ENCODE results near the gene CSTPP1. TPM values are rescaled to one million over a fixed set of nuclear protein-coding genes. Genes with fewer than 3 reads are reported as not detected.

Gene CSTPP1
- total RNA-seq, 4 donors from 2014 or later = 4.3 to 8.1 (median 6.4) TPM

DNA sequence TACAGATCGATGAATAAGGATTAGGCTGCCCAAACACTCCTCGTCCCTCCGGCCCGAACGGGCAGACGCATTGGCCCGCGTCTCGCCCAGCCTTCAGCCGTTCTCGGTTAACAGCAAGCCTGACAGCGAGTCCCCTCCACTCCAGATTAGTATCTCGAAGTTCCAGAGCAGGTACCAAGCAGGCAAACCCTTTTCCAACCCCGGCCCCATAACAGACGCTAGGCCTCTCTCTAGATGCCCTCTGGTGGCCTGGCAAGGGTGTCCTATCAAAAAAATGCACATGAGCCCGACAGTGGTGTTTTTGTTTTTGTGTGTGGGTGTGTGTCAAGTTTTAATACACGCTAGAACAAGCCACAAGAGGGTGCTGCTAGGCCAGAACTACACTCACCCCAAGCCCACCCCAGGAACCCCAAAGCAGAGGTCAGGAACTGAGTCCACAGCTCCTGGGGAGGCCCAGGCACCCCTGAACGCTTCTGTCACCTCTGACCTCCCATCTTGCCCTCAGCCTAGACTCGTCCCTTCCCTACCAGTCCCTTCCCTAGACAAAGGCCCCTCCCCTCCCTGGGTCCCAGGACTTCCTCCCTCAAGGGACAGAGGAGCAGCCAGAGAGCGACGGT is 240.8 kb downstream of the CSTPP1 start:
- Histone ChIP-seq H3K4me3 (peak overlapping the region; percentile 63 to 90 (median 78)), H3K4me1 (peaks cover 72 to 77% of the 10 kb centered on the region in 2 donors), H3K36me3 (peaks cover 0 to 42% of the 10 kb centered on the region in 2 donors), H3K9me3 (no peaks in the 10 kb centered on the region), H3K27me3 (no peaks in the 10 kb centered on the region), H3K27ac (peak overlapping the region; percentile 97 to 99 (median 98))
- intact Hi-C loops (cut with DNase I; ENCODE audit: low total_unique reads) = loop anchor here (1.0 to 10.0 kb wide), 6 partner anchors 37 to 473 kb away; partner anchors contain the start of genes ACP2, ARHGAP1, DDB2 and SLC39A13
- TF ChIP-seq, protein P1, sequence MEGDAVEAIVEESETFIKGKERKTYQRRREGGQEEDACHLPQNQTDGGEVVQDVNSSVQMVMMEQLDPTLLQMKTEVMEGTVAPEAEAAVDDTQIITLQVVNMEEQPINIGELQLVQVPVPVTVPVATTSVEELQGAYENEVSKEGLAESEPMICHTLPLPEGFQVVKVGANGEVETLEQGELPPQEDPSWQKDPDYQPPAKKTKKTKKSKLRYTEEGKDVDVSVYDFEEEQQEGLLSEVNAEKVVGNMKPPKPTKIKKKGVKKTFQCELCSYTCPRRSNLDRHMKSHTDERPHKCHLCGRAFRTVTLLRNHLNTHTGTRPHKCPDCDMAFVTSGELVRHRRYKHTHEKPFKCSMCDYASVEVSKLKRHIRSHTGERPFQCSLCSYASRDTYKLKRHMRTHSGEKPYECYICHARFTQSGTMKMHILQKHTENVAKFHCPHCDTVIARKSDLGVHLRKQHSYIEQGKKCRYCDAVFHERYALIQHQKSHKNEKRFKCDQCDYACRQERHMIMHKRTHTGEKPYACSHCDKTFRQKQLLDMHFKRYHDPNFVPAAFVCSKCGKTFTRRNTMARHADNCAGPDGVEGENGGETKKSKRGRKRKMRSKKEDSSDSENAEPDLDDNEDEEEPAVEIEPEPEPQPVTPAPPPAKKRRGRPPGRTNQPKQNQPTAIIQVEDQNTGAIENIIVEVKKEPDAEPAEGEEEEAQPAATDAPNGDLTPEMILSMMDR (IDR thresholded peaks at IDR 0.05 in 4 of 5, conservative IDR thresholded peaks at IDR 0.05 in 1 of 5) = peak; percentile 47 to 73 (median 72)
- no peak for TF ChIP-seq POLR2A (IDR thresholded peaks at IDR 0.05)
- in situ Hi-C loops (cut with MboI; ENCODE audit: low sequenced_read_pairs in 4 of 4) = no loop called here
- DNase-seq (peak; percentile 62 to 83), ATAC-seq (peak; percentile 70 to 75)

DNA sequence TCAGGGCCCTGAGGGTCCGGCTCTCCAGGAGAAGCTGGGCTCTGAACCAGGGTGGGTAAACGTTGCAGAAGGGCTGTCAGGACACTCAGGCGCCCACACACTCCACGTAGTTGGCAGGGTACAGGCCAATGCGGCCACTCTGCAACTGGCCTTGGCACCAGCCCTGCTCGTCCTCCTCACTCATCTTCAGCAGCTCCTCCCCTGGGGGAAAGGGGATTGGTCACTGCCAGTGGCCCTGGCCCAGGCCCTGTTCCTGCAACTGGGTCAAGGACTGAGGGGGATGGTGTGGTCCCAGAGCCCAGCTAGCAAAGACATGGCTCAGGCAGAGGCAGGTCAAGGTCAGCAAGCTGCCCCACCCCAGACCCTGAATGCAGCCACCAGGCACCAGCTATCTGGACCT is 241.3 kb downstream of the CSTPP1 start:
- Histone ChIP-seq H3K4me3 (peak overlapping the region in 3 of 4 donors; percentile 63 to 90 (median 88)), H3K27ac (peak overlapping the region; percentile 97 to 99 (median 98)), H3K4me1 (peaks cover 72 to 76% of the 10 kb centered on the region in 2 donors), H3K36me3 (peaks cover 0 to 37% of the 10 kb centered on the region in 2 donors), H3K27me3 (no peaks in the 10 kb centered on the region), H3K9me3 (no peaks in the 10 kb centered on the region)
- peak in 1 of 2 donors; percentile 74 for DNase-seq
- in situ Hi-C loops (cut with MboI; ENCODE audit: low sequenced_read_pairs in 4 of 4) (no loop called here), intact Hi-C loops (cut with DNase I; ENCODE audit: low total_unique reads) (loop anchor here (1.0 to 10.0 kb wide), 6 partner anchors 37 to 473 kb away; partner anchors contain the start of genes ACP2, ARHGAP1, DDB2 and SLC39A13)
- ATAC-seq = peak; percentile 9 to 13
- TF ChIP-seq, protein P1 (IDR thresholded peaks at IDR 0.05 in 4 of 5, conservative IDR thresholded peaks at IDR 0.05 in 1 of 5) = no peak

DNA sequence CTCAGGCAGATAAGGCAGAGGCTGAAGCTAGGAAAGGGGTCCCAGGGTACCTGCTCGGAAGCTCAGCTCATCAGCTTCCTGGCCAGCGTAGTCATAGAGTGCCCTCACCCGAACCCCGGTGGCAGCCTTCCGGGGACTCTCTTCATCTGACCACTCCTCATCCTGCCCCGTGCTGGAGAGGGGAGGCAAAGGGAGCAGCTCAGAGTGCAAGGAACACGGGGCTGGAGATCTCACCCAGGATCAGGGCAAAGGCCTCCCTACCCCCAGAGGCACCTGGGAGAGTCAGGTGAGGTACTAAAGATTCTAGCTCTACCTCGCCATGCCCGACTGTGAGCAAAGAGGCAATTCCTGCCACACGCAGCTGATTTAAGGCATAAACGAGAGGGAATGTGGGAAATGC is 241.8 kb downstream of the CSTPP1 start:
- no peak for ATAC-seq
- intact Hi-C loops (cut with DNase I; ENCODE audit: low total_unique reads) (loop anchor here (5.0 to 10.0 kb wide), 2 partner anchors 229 to 474 kb away; partner anchors contain the start of genes ARHGAP1, SLC39A13 and ZNF408), in situ Hi-C loops (cut with MboI; ENCODE audit: low sequenced_read_pairs in 4 of 4) (no loop called here)
- Histone ChIP-seq H3K27ac (peak overlapping the region; percentile 97 to 99 (median 98)), H3K27me3 (no peaks in the 10 kb centered on the region), H3K36me3 (peaks cover 0 to 32% of the 10 kb centered on the region in 2 donors), H3K4me1 (peaks cover 72 to 73% of the 10 kb centered on the region in 2 donors), H3K9me3 (no peaks in the 10 kb centered on the region), H3K4me3 (no peak overlapping the region)
- TF ChIP-seq, protein P1 (IDR thresholded peaks at IDR 0.05 in 4 of 5, conservative IDR thresholded peaks at IDR 0.05 in 1 of 5) = no peak
- no peak for TF ChIP-seq POLR2A (IDR thresholded peaks at IDR 0.05)
- DNase-seq = no peak

DNA sequence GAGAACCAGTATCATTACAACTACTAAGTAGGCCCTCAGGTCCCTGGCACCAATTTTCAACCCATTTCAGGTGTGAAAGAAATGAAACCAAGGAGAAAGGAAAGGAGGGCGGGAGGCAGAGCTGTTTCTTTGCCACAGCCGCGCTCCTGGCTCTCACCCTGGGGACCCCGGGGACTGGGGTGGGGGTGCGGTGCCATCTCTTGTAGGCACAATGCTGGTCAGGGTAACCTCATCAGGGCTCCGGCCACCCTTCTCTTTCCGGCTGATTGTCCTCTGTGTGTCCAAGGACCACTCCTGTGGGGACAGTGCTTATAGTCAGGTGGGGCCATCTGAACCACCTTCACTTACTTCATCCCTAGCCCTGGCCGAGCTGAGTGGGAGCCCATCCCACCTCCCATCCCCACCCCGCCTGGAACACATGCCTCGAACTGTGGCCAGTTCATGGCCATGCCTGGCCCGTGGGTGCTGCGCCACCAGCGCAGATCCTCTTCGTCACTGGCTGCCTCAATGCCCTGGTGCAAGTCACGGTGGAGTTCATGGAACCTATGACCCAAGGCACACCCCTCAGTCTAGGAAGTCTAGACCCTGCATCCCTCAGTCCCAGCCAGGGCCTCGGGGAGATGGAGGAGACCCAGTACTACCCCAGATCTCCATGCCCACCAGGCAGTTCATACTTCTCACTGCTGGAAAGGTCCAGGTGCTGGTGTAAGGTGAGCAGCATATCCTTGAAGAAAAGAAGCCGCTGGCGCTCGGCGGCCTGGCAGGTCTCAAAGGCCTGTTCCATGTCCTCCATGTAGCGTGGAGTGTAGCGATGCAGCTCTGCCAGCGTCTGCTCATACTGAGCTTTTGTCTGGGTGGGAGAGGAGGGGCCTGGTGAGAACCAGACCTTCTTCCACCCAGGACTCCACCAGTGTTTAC is 242.4 kb downstream of the CSTPP1 start:
- Histone ChIP-seq H3K36me3 (peaks cover 0 to 25% of the 10 kb centered on the region in 2 donors), H3K4me3 (no peak overlapping the region), H3K4me1 (peaks cover 70 to 80% of the 10 kb centered on the region in 2 donors), H3K27ac (peak overlapping the region; percentile 97 to 99 (median 98)), H3K9me3 (no peaks in the 10 kb centered on the region), H3K27me3 (no peaks in the 10 kb centered on the region)
- intact Hi-C loops (cut with DNase I; ENCODE audit: low total_unique reads) (loop anchor here (5.0 to 10.0 kb wide), 2 partner anchors 228 to 474 kb away; partner anchors contain the start of genes ARHGAP1, SLC39A13 and ZNF408), in situ Hi-C loops (cut with MboI; ENCODE audit: low sequenced_read_pairs in 4 of 4) (no loop called here)
- DNase-seq (no peak), ATAC-seq (no peak)
- TF ChIP-seq POLR2A (IDR thresholded peaks at IDR 0.05) = no peak
- TF ChIP-seq, protein P1 (IDR thresholded peaks at IDR 0.05 in 4 of 5, conservative IDR thresholded peaks at IDR 0.05 in 1 of 5) = no peak

All from gastrocnemius medialis (tissue), 4 donors.